ENCODE results near the gene PLCB4.
"Not testable (repeated sequence)": the region's sequence is repeated elsewhere in the genome, so short reads cannot be mapped to it uniquely, and the experiment has no call there.

The PLCB4 gene

GRCh38 chr20:9032758-9033157 lies 36.1 kb upstream of the PLCB4 start:
- no peaks in the 10 kb centered on the region for H3K27me3 ChIP-seq (ENCODE audit: control insufficient read depth, insufficient read depth, low read length)
- no peak overlapping the region for H3K27ac ChIP-seq (ENCODE audit: low read depth, low read length)
- no peak overlapping the region for H3K4me3 ChIP-seq (ENCODE audit: low read depth, low read length)

GRCh38 chr20:9035126-9035525 lies 33.8 kb upstream of the PLCB4 start:
- Histone ChIP-seq H3K27me3 (ENCODE audit: control insufficient read depth, insufficient read depth, low read length) (no peaks in the 10 kb centered on the region), H3K9me3 (ENCODE audit: control insufficient read depth, insufficient read depth, low read length) (no peaks in the 10 kb centered on the region), H3K4me1 (ENCODE audit: control insufficient read depth, insufficient read depth, low read length) (no peaks in the 10 kb centered on the region), H3K9ac (ENCODE audit: low read depth, low read length) (no peak overlapping the region), H3K27ac (ENCODE audit: low read depth, low read length) (no peak overlapping the region), H3K36me3 (ENCODE audit: control insufficient read depth, insufficient read depth, low read length) (no peaks in the 10 kb centered on the region), H3K4me3 (ENCODE audit: low read depth, low read length) (no peak overlapping the region)

More at GRCh38 chr20:9032758-9033157, 36.1 kb upstream of the PLCB4 start:
- H3K9ac ChIP-seq (ENCODE audit: low read depth, low read length): no peak overlapping the region
- H3K9me3 ChIP-seq (ENCODE audit: control insufficient read depth, insufficient read depth, low read length): no peaks in the 10 kb centered on the region
- H3K4me1 ChIP-seq (ENCODE audit: control insufficient read depth, insufficient read depth, low read length): no peaks in the 10 kb centered on the region
- no peaks in the 10 kb centered on the region for H3K36me3 ChIP-seq (ENCODE audit: control insufficient read depth, insufficient read depth, low read length)

GRCh38 chr20:9036593-9036992 lies 32.3 kb upstream of the PLCB4 start:
- H3K9me3 ChIP-seq (ENCODE audit: control insufficient read depth, insufficient read depth, low read length): no peaks in the 10 kb centered on the region
- no peak overlapping the region for H3K27ac ChIP-seq (ENCODE audit: low read depth, low read length)
- H3K27me3 ChIP-seq (ENCODE audit: control insufficient read depth, insufficient read depth, low read length): no peaks in the 10 kb centered on the region
- H3K4me3 ChIP-seq (ENCODE audit: low read depth, low read length): no peak overlapping the region
- no peaks in the 10 kb centered on the region for H3K4me1 ChIP-seq (ENCODE audit: control insufficient read depth, insufficient read depth, low read length)
- no peak overlapping the region for H3K9ac ChIP-seq (ENCODE audit: low read depth, low read length)
- no peaks in the 10 kb centered on the region for H3K36me3 ChIP-seq (ENCODE audit: control insufficient read depth, insufficient read depth, low read length)

GRCh38 chr20:9038791-9039535 lies 29.9 kb upstream of the PLCB4 start:
- no peaks in the 10 kb centered on the region for H3K4me1 ChIP-seq (ENCODE audit: control insufficient read depth, insufficient read depth, low read length)
- no peak overlapping the region for H3K9ac ChIP-seq (ENCODE audit: low read depth, low read length)
- no peaks in the 10 kb centered on the region for H3K36me3 ChIP-seq (ENCODE audit: control insufficient read depth, insufficient read depth, low read length)
- H3K27me3 ChIP-seq (ENCODE audit: control insufficient read depth, insufficient read depth, low read length): no peaks in the 10 kb centered on the region
- H3K9me3 ChIP-seq (ENCODE audit: control insufficient read depth, insufficient read depth, low read length): no peaks in the 10 kb centered on the region
- no peak overlapping the region for H3K27ac ChIP-seq (ENCODE audit: low read depth, low read length)
- no peak overlapping the region for H3K4me3 ChIP-seq (ENCODE audit: low read depth, low read length)

- Histone ChIP-seq H3K9ac (ENCODE audit: low read depth, low read length) (no peak overlapping the region), H3K4me3 (ENCODE audit: low read depth, low read length) (no peak overlapping the region), H3K4me1 (ENCODE audit: control insufficient read depth, insufficient read depth, low read length) (no peaks in the 10 kb centered on the region), H3K9me3 (ENCODE audit: control insufficient read depth, insufficient read depth, low read length) (no peaks in the 10 kb centered on the region), H3K36me3 (ENCODE audit: control insufficient read depth, insufficient read depth, low read length) (no peaks in the 10 kb centered on the region), H3K27ac (ENCODE audit: low read depth, low read length) (no peak overlapping the region), H3K27me3 (ENCODE audit: control insufficient read depth, insufficient read depth, low read length) (no peaks in the 10 kb centered on the region)
Observed at GRCh38 chr20:9040863-9041524, 27.9 kb upstream of the PLCB4 start.

GRCh38 chr20:9043364-9043763 lies 25.5 kb upstream of the PLCB4 start:
- Histone ChIP-seq H3K27me3 (ENCODE audit: control insufficient read depth, insufficient read depth, low read length) (no peaks in the 10 kb centered on the region), H3K4me3 (ENCODE audit: low read depth, low read length) (no peak overlapping the region), H3K4me1 (ENCODE audit: control insufficient read depth, insufficient read depth, low read length) (no peaks in the 10 kb centered on the region), H3K27ac (ENCODE audit: low read depth, low read length) (no peak overlapping the region), H3K36me3 (ENCODE audit: control insufficient read depth, insufficient read depth, low read length) (no peaks in the 10 kb centered on the region), H3K9me3 (ENCODE audit: control insufficient read depth, insufficient read depth, low read length) (0 out of 2 replicates have a peak, but pooled peaks cover 2% of the 10 kb centered on the region), H3K9ac (ENCODE audit: low read depth, low read length) (no peak overlapping the region)

GRCh38 chr20:9047928-9048327 lies 21.0 kb upstream of the PLCB4 start:
- not testable (repeated sequence) for H3K9me3 ChIP-seq (ENCODE audit: control insufficient read depth, insufficient read depth, low read length); H3K27ac ChIP-seq (ENCODE audit: low read depth, low read length); H3K4me1 ChIP-seq (ENCODE audit: control insufficient read depth, insufficient read depth, low read length); H3K4me3 ChIP-seq (ENCODE audit: low read depth, low read length); H3K9ac ChIP-seq (ENCODE audit: low read depth, low read length); H3K27me3 ChIP-seq (ENCODE audit: control insufficient read depth, insufficient read depth, low read length); H3K36me3 ChIP-seq (ENCODE audit: control insufficient read depth, insufficient read depth, low read length)

GRCh38 chr20:9051508-9051907 lies 17.4 kb upstream of the PLCB4 start:
- peaks cover 4% of the 10 kb centered on the region; the same call in 1 of the 2 replicates for H3K4me1 ChIP-seq (ENCODE audit: control insufficient read depth, insufficient read depth, low read length)
- no peak overlapping the region for H3K9ac ChIP-seq (ENCODE audit: low read depth, low read length)
- peaks cover 5% of the 10 kb centered on the region; the same call in 1 of the 2 replicates for H3K9me3 ChIP-seq (ENCODE audit: control insufficient read depth, insufficient read depth, low read length)
- H3K27ac ChIP-seq (ENCODE audit: low read depth, low read length): peak overlapping the region; percentile 65
- no peak overlapping the region for H3K4me3 ChIP-seq (ENCODE audit: low read depth, low read length)
- H3K36me3 ChIP-seq (ENCODE audit: control insufficient read depth, insufficient read depth, low read length): no peaks in the 10 kb centered on the region
- no peaks in the 10 kb centered on the region for H3K27me3 ChIP-seq (ENCODE audit: control insufficient read depth, insufficient read depth, low read length)

GRCh38 chr20:9052136-9052535 lies 16.8 kb upstream of the PLCB4 start:
- H3K36me3 ChIP-seq (ENCODE audit: control insufficient read depth, insufficient read depth, low read length): no peaks in the 10 kb centered on the region
- H3K27ac ChIP-seq (ENCODE audit: low read depth, low read length): no peak overlapping the region
- H3K4me3 ChIP-seq (ENCODE audit: low read depth, low read length): no peak overlapping the region
- no peak overlapping the region for H3K9ac ChIP-seq (ENCODE audit: low read depth, low read length)
- H3K4me1 ChIP-seq (ENCODE audit: control insufficient read depth, insufficient read depth, low read length): peaks cover 4% of the 10 kb centered on the region; the same call in 1 of the 2 replicates
- H3K27me3 ChIP-seq (ENCODE audit: control insufficient read depth, insufficient read depth, low read length): no peaks in the 10 kb centered on the region
- peaks cover 5% of the 10 kb centered on the region; the same call in 1 of the 2 replicates for H3K9me3 ChIP-seq (ENCODE audit: control insufficient read depth, insufficient read depth, low read length)

- H3K4me3 ChIP-seq (ENCODE audit: low read depth, low read length): no peak overlapping the region
- no peaks in the 10 kb centered on the region for H3K27me3 ChIP-seq (ENCODE audit: control insufficient read depth, insufficient read depth, low read length)
- H3K36me3 ChIP-seq (ENCODE audit: control insufficient read depth, insufficient read depth, low read length): no peaks in the 10 kb centered on the region
- H3K4me1 ChIP-seq (ENCODE audit: control insufficient read depth, insufficient read depth, low read length): peaks cover 4% of the 10 kb centered on the region; the same call in 1 of the 2 replicates
- H3K27ac ChIP-seq (ENCODE audit: low read depth, low read length): no peak overlapping the region
- H3K9ac ChIP-seq (ENCODE audit: low read depth, low read length): no peak overlapping the region
- H3K9me3 ChIP-seq (ENCODE audit: control insufficient read depth, insufficient read depth, low read length): peaks cover 5% of the 10 kb centered on the region; the same call in 1 of the 2 replicates
Observed at GRCh38 chr20:9053108-9053507, 15.8 kb upstream of the PLCB4 start.

GRCh38 chr20:9054176-9054575 lies 14.7 kb upstream of the PLCB4 start:
- Histone ChIP-seq H3K27ac (ENCODE audit: low read depth, low read length) (no peak overlapping the region), H3K4me1 (ENCODE audit: control insufficient read depth, insufficient read depth, low read length) (peaks cover 4% of the 10 kb centered on the region; the same call in 1 of the 2 replicates), H3K9ac (ENCODE audit: low read depth, low read length) (no peak overlapping the region), H3K4me3 (ENCODE audit: low read depth, low read length) (no peak overlapping the region), H3K9me3 (ENCODE audit: control insufficient read depth, insufficient read depth, low read length) (no peaks in the 10 kb centered on the region), H3K27me3 (ENCODE audit: control insufficient read depth, insufficient read depth, low read length) (no peaks in the 10 kb centered on the region), H3K36me3 (ENCODE audit: control insufficient read depth, insufficient read depth, low read length) (no peaks in the 10 kb centered on the region)

All from HUES48 (cell line).